ENCODE measurements around the gene ZNF436. TPM values are rescaled to one million over a fixed set of nuclear protein-coding genes. Genes with fewer than 3 reads are reported as not detected.

ZNF436 gene
- total and polyA plus RNA-seq, 2 experiments from 2014 or later, result 0.23 to 1.0 TPM

DNA sequence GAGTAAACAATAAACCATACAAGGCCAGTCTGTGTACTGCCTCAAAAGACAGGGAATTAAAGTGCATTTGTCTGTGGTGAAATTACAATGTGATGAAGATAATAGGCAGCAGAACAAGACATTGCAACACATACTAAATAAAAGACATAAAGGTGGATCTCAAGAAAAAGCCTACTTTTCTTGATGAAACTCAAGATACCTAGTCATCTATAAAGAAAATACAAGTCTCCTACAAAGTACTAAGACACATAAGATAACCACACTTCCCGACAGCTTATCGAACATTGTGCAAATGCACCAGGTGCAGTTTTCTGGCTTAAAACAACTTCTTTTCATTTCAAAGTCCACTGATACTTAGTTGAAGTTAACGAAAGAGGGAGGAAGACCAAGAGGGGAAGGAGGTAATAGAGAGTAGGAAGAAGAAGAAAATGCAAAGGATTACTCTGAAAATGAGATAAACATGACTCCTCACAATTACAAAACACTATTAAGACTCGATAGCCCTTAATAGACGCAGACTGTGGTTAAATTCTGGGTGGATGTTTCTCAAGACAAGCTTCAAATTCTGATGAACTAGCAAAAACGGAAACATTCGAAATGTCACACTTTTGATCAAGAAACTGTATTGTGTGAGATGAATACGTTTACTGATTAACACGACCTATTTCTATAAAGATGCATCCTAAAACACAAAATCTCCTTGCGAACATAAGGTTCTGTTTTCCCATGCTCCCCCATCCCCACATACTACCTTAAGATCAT, 27.5 kb downstream of the ZNF436 start:
- Histone ChIP-seq H3K27ac (ENCODE audit: low read depth) (no peak overlapping the region), H3K4me1 (ENCODE audit: insufficient read depth) (peaks cover 36% of the 10 kb centered on the region), H4K20me1 (replicated peaks; ENCODE audit: insufficient read depth) (peaks cover 61% of the 10 kb centered on the region), H3K27me3 (ENCODE audit: insufficient read depth) (peaks cover 23% of the 10 kb centered on the region), H3F3A (replicated peaks; ENCODE audit: low read depth) (peaks cover 5% of the 10 kb centered on the region; the same call in 1 of the 2 replicates), H3K9me2 (ENCODE audit: insufficient read depth) (no peaks in the 10 kb centered on the region), H2AFZ (no peak overlapping the region), H3K79me2 (replicated peaks; ENCODE audit: insufficient read depth) (peaks cover 66% of the 10 kb centered on the region), H3K4me2 (peak overlapping the region; percentile 93), H3K4me3 (peak overlapping the region; percentile 88), H3K36me3 (ENCODE audit: insufficient read depth) (peaks cover 16% of the 10 kb centered on the region)
- no peaks in the 10 kb centered on the region; the same call in 2 of the 3 replicates for H3K9me3 Mint-ChIP-seq
- H3K4me1 Mint-ChIP-seq, result peaks cover 34% of the 10 kb centered on the region
- H3K27me3 Mint-ChIP-seq (ENCODE audit: insufficient read depth, low read depth, poor library complexity), result peaks cover 24% of the 10 kb centered on the region
- H3K4me3 Mint-ChIP-seq, result peak overlapping the region; percentile 95
- H3K27ac Mint-ChIP-seq, result no peak overlapping the region
- ATAC-seq (no peak), DNase-seq (ENCODE audit: low spot score) (no peak)
- TF ChIP-seq ZNF331 (CRISPR knock-in tag; IDR thresholded peaks at IDR 0.05; ENCODE audit: low read depth), result no peak
- peaks cover 15% of the 10 kb centered on the region for H3K36me3 Mint-ChIP-seq (ENCODE audit: low read depth)

DNA sequence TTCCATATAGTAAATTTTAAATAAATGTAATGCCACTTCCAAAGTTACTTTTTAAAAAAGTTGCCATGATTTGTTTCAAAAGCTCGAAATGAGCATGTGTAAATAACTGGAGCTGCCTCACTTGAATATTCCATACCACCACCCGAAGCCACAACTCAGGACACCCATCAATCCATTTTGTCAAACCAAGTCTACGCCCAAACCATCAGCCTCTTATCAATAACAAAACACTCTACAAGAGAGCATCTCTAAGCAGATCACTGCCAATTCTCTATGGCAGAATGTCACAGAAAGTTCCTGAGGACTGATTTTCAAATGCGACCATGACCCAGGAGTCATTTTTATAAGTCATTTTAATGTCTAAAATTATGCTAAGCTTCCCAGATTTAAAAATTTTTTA, 30.0 kb downstream of the ZNF436 start:
- peak overlapping the region; percentile 2; the same call in 1 of the 3 replicates for H3K4me3 Mint-ChIP-seq
- peaks cover 37% of the 10 kb centered on the region for H3K36me3 Mint-ChIP-seq (ENCODE audit: low read depth)
- peaks cover 5% of the 10 kb centered on the region for H3K27me3 Mint-ChIP-seq (ENCODE audit: insufficient read depth, low read depth, poor library complexity)
- no peak overlapping the region; the same call in 1 of the 2 replicates for H3K27ac Mint-ChIP-seq
- ATAC-seq (no peak), DNase-seq (ENCODE audit: low spot score) (no peak)
- H3K79me2 ChIP-seq (replicated peaks; ENCODE audit: insufficient read depth), result peaks cover 84% of the 10 kb centered on the region
- peaks cover 4% of the 10 kb centered on the region; the same call in 1 of the 2 replicates for H3F3A ChIP-seq (replicated peaks; ENCODE audit: low read depth)
- H3K4me1 Mint-ChIP-seq, result peaks cover 30% of the 10 kb centered on the region
- H2AFZ ChIP-seq, result no peak overlapping the region
- no peak overlapping the region for H3K4me3 ChIP-seq
- H3K27me3 ChIP-seq (ENCODE audit: insufficient read depth), result no peaks in the 10 kb centered on the region
- H3K9me3 Mint-ChIP-seq, result no peaks in the 10 kb centered on the region
- H3K36me3 ChIP-seq (ENCODE audit: insufficient read depth), result peaks cover 31% of the 10 kb centered on the region
- no peak overlapping the region for H3K27ac ChIP-seq (ENCODE audit: low read depth)
- H3K4me2 ChIP-seq, result peak overlapping the region; percentile 7; the same call in 1 of the 2 replicates
- no peaks in the 10 kb centered on the region for H3K9me2 ChIP-seq (ENCODE audit: insufficient read depth)
- H4K20me1 ChIP-seq (replicated peaks; ENCODE audit: insufficient read depth), result peaks cover 76% of the 10 kb centered on the region
- peaks cover 30% of the 10 kb centered on the region for H3K4me1 ChIP-seq (ENCODE audit: insufficient read depth)
- TF ChIP-seq, protein P1, sequence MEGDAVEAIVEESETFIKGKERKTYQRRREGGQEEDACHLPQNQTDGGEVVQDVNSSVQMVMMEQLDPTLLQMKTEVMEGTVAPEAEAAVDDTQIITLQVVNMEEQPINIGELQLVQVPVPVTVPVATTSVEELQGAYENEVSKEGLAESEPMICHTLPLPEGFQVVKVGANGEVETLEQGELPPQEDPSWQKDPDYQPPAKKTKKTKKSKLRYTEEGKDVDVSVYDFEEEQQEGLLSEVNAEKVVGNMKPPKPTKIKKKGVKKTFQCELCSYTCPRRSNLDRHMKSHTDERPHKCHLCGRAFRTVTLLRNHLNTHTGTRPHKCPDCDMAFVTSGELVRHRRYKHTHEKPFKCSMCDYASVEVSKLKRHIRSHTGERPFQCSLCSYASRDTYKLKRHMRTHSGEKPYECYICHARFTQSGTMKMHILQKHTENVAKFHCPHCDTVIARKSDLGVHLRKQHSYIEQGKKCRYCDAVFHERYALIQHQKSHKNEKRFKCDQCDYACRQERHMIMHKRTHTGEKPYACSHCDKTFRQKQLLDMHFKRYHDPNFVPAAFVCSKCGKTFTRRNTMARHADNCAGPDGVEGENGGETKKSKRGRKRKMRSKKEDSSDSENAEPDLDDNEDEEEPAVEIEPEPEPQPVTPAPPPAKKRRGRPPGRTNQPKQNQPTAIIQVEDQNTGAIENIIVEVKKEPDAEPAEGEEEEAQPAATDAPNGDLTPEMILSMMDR (conservative IDR thresholded peaks at IDR 0.05; ENCODE audit: low read depth in 2 of 2), result no peak
- TF ChIP-seq JUNB (IDR thresholded peaks at IDR 0.05; ENCODE audit: unreplicated experiment) (no peak), ZNF331 (CRISPR knock-in tag; IDR thresholded peaks at IDR 0.05; ENCODE audit: low read depth) (no peak), EZH2 (IDR thresholded peaks at IDR 0.05; ENCODE audit: low read depth, unreplicated experiment) (no peak), ZNF114 (CRISPR knock-in tag; IDR thresholded peaks at IDR 0.05) (no peak), NANOG (IDR thresholded peaks at IDR 0.05; ENCODE audit: borderline replicate concordance) (no peak), STAT1 (IDR thresholded peaks at IDR 0.05; ENCODE audit: unreplicated experiment) (no peak), POLR2AphosphoS5 (IDR thresholded peaks at IDR 0.05; ENCODE audit: low read depth) (no peak), CREB1 (CRISPR knock-in tag; IDR thresholded peaks at IDR 0.05; ENCODE audit: low read depth) (no peak), EZH2phosphoT487 (IDR thresholded peaks at IDR 0.05; ENCODE audit: unreplicated experiment) (no peak)
- TF ChIP-seq, protein P2, sequence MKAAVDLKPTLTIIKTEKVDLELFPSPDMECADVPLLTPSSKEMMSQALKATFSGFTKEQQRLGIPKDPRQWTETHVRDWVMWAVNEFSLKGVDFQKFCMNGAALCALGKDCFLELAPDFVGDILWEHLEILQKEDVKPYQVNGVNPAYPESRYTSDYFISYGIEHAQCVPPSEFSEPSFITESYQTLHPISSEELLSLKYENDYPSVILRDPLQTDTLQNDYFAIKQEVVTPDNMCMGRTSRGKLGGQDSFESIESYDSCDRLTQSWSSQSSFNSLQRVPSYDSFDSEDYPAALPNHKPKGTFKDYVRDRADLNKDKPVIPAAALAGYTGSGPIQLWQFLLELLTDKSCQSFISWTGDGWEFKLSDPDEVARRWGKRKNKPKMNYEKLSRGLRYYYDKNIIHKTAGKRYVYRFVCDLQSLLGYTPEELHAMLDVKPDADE (IDR thresholded peaks at IDR 0.05), result no peak
- TF ChIP-seq, protein P3, sequence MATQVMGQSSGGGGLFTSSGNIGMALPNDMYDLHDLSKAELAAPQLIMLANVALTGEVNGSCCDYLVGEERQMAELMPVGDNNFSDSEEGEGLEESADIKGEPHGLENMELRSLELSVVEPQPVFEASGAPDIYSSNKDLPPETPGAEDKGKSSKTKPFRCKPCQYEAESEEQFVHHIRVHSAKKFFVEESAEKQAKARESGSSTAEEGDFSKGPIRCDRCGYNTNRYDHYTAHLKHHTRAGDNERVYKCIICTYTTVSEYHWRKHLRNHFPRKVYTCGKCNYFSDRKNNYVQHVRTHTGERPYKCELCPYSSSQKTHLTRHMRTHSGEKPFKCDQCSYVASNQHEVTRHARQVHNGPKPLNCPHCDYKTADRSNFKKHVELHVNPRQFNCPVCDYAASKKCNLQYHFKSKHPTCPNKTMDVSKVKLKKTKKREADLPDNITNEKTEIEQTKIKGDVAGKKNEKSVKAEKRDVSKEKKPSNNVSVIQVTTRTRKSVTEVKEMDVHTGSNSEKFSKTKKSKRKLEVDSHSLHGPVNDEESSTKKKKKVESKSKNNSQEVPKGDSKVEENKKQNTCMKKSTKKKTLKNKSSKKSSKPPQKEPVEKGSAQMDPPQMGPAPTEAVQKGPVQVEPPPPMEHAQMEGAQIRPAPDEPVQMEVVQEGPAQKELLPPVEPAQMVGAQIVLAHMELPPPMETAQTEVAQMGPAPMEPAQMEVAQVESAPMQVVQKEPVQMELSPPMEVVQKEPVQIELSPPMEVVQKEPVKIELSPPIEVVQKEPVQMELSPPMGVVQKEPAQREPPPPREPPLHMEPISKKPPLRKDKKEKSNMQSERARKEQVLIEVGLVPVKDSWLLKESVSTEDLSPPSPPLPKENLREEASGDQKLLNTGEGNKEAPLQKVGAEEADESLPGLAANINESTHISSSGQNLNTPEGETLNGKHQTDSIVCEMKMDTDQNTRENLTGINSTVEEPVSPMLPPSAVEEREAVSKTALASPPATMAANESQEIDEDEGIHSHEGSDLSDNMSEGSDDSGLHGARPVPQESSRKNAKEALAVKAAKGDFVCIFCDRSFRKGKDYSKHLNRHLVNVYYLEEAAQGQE (IDR thresholded peaks at IDR 0.05; ENCODE audit: unreplicated experiment), result no peak

Measured in GM23338 (cell line).